GM10248 (cell line): ENCODE measurements around the gene MDM1.

Experiments
- CTCF ChIA-PET: fragments of 300-600 bp; sonication (Branson Sonifier 250); formaldehyde crosslinking; extraction: SDS; loops from one replicate; lab custom pipeline; 2021; ENCODE audit warnings: antibody characterized with exemption; lab: Yijun Ruan, JAX
- POLR2A ChIA-PET: fragments of 350-650 bp; sonication (Branson Sonifier 250); formaldehyde crosslinking; extraction: SDS; loops from one replicate; lab custom pipeline; 2020; ENCODE audit warnings: antibody characterized with exemption; lab: Yijun Ruan, JAX
- DNase-seq: peaks from one replicate; pipeline ENCODE4 v3.0.0; 2012; ENCODE audit errors: extremely low spot score
- TF ChIP-seq, protein P1 (sequence below): IDR thresholded peaks from 2 replicates; pipeline ENCODE4 v1.5.1; 2012; ENCODE audit warnings: mild to moderate bottlenecking, low read depth; ENCODE audit errors: extremely low read depth, missing control alignments, control extremely low read depth

MDM1 gene

GRCh38 chr12:68268967-68269366 lies 63.2 kb downstream of the MDM1 start:
- DNase-seq: no peak
- ChIA-PET POLR2A (no interaction called here), CTCF (interaction anchor here (0.7 to 1.8 kb wide), 3 partner anchors 10 to 27 kb away, joined by 3 to 6 read pairs (median 6); no protein-coding TSS in a partner anchor)
- TF ChIP-seq, protein P1, sequence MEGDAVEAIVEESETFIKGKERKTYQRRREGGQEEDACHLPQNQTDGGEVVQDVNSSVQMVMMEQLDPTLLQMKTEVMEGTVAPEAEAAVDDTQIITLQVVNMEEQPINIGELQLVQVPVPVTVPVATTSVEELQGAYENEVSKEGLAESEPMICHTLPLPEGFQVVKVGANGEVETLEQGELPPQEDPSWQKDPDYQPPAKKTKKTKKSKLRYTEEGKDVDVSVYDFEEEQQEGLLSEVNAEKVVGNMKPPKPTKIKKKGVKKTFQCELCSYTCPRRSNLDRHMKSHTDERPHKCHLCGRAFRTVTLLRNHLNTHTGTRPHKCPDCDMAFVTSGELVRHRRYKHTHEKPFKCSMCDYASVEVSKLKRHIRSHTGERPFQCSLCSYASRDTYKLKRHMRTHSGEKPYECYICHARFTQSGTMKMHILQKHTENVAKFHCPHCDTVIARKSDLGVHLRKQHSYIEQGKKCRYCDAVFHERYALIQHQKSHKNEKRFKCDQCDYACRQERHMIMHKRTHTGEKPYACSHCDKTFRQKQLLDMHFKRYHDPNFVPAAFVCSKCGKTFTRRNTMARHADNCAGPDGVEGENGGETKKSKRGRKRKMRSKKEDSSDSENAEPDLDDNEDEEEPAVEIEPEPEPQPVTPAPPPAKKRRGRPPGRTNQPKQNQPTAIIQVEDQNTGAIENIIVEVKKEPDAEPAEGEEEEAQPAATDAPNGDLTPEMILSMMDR: no peak

DNA sequence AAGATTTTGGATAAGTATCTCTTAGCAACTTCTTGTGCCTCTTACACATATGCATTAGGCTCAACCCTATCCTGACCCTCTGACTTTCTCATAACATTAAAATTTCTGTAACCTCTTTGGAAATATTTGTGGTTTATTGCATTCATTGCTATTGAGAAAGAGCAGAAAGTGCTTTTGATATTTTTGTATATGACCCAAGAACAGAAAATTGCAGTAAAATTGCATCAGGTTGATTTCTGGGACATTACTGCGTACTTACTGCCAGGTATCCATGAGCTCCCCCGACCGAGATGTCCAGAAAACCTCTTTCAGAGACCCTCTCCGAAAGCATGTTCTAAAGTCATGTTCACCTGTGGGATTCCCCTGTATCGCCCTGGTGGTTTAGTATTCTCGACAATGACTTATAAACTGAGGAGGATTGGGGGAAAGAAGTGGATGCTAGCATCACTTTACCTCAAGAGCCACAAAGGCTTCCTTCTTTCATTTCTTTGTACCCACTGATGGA lies 64.2 kb downstream of the MDM1 start:
- no peak for DNase-seq
- POLR2A ChIA-PET: no interaction called here
- CTCF ChIA-PET: no interaction called here
- TF ChIP-seq, protein P1: no peak

GRCh38 chr12:68264857-68265256 lies 67.3 kb downstream of the MDM1 start:
- no peak for DNase-seq
- CTCF ChIA-PET: interaction anchor here (1.0 to 1.4 kb wide), 3 partner anchors 9 to 26 kb away, joined by 3 to 4 read pairs (median 3); no protein-coding TSS in a partner anchor
- POLR2A ChIA-PET: no interaction called here
- TF ChIP-seq, protein P1: no peak

GRCh38 chr12:68264158-68264855 lies 67.9 kb downstream of the MDM1 start:
- ChIA-PET CTCF (interaction anchor here (1.0 to 1.3 kb wide), 2 partner anchors 10 to 25 kb away, joined by 3 to 4 read pairs; no protein-coding TSS in a partner anchor), POLR2A (no interaction called here)
- DNase-seq: no peak
- TF ChIP-seq, protein P1: no peak

- ChIA-PET CTCF (no interaction called here), POLR2A (no interaction called here)
- TF ChIP-seq, protein P1: no peak
- no peak for DNase-seq
These were observed 68.8 kb downstream of the MDM1 start for GRCh38 chr12:68263366-68263765.

GRCh38 chr12:68261896-68262295 lies 70.3 kb downstream of the MDM1 start:
- POLR2A ChIA-PET: no interaction called here
- no peak for DNase-seq
- TF ChIP-seq, protein P1: no peak
- CTCF ChIA-PET: interaction anchor here (1.6 to 1.9 kb wide), 2 partner anchors 39 to 56 kb away, joined by 3 to 7 read pairs; no protein-coding TSS in a partner anchor
